Activated T-helper 2 cell treated with anti-CD3 and anti-CD28 coated beads, Interferon-gamma antibody, Interleukin-2, Interleukin-4, amounts not matched to agents 10 μg/mL and 5 μg/mL and 100 μg/mL, durations not matched to agents 14 hours and 24 hours and 36 hours (primary cell): Measurements from ENCODE around the gene SLIT3. TPM values are rescaled to one million over a fixed set of nuclear protein-coding genes. Genes with fewer than 3 reads are reported as not detected.

Experiments
- DNase-seq: peaks from one replicate; pipeline ENCODE4 v3.0.0; 2021; ENCODE audit warnings: low spot score
- H3K27ac Mint-ChIP-seq: one replicate; pipeline ENCODE4 v1.8.0; 2021; ENCODE audit warnings: mixed read lengths
- H3K27me3 Mint-ChIP-seq: one replicate; pipeline ENCODE4 v1.8.0; 2021; ENCODE audit warnings: low read depth, mixed read lengths
- H3K36me3 Mint-ChIP-seq: one replicate; pipeline ENCODE4 v1.8.0; 2021; ENCODE audit warnings: low read depth, mixed read lengths
- H3K4me1 Mint-ChIP-seq: one replicate; pipeline ENCODE4 v1.8.0; 2021; ENCODE audit warnings: low read depth, mixed read lengths
- H3K4me3 Mint-ChIP-seq: one replicate; pipeline ENCODE4 v1.8.0; 2021; ENCODE audit warnings: low read depth, mild to moderate bottlenecking, moderate library complexity, mixed read lengths
- H3K9me3 Mint-ChIP-seq: one replicate; pipeline ENCODE4 v1.8.0; 2021; ENCODE audit warnings: mixed read lengths
- intact Hi-C: fragments of 100-400 bp; cut with micrococcal nuclease; formaldehyde crosslinking; loops from one replicate; pipeline ENCODE4 v1.15.1; 2023
- total RNA-seq: library from RNA; stranded (reverse); gene quantifications from 2 replicates; pipeline ENCODE4 v1.2.3, GENCODE V29; 2022

SLIT3 gene
- total RNA-seq, 1 donor from 2014 or later: 9.5 TPM

DNA sequence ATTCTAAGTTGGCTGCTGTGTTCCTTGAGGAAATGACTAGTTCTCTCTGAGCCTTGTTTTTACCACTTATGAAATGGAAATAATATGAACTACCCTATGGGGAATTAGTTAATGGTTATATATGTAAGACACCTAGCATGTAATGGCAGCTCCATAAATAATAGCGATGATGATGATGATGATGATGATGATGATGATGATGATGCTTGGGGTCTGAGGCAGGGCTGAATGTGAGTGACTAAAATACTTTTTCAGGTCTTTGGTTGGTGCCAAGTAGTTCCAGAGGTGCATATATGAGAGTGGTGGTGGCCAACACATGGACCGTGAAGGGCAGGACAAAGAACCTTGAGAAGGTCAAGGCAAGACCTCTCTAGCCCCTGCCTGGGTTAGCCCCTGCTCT lies 598.4 kb downstream of the SLIT3 start:
- Mint-ChIP-seq H3K4me1 (peaks cover 3% of the 10 kb centered on the region), H3K27ac (no peak overlapping the region), H3K9me3 (no peaks in the 10 kb centered on the region), H3K27me3 (no peaks in the 10 kb centered on the region), H3K4me3 (no peak overlapping the region), H3K36me3 (no peaks in the 10 kb centered on the region)
- no peak for DNase-seq
- intact Hi-C loops: no loop called here

DNA sequence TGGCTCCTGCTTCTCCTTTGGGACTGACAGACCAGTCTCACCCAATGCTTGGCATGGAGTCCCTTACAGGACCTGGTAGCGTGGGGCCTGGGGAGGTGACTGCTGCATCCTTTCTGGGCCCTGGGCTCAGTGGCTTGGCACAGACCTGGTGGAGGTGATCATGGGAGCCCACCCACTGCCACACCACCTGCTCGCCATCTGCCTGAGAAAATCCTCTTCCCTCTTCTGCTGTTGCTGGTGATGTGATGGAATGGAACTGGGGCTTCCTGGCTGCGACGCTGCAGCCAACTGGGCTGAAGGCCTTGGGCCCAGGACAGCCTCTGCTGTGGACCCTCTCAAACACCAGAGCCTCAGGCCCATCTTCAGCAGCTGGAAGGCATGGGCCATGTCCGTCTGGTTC lies 599.3 kb downstream of the SLIT3 start:
- no peak overlapping the region for H3K27ac Mint-ChIP-seq
- H3K27me3 Mint-ChIP-seq: no peaks in the 10 kb centered on the region
- no peak for DNase-seq
- H3K4me1 Mint-ChIP-seq: peaks cover 3% of the 10 kb centered on the region
- no peaks in the 10 kb centered on the region for H3K9me3 Mint-ChIP-seq
- H3K4me3 Mint-ChIP-seq: no peak overlapping the region
- no peaks in the 10 kb centered on the region for H3K36me3 Mint-ChIP-seq
- intact Hi-C loops: no loop called here

DNA sequence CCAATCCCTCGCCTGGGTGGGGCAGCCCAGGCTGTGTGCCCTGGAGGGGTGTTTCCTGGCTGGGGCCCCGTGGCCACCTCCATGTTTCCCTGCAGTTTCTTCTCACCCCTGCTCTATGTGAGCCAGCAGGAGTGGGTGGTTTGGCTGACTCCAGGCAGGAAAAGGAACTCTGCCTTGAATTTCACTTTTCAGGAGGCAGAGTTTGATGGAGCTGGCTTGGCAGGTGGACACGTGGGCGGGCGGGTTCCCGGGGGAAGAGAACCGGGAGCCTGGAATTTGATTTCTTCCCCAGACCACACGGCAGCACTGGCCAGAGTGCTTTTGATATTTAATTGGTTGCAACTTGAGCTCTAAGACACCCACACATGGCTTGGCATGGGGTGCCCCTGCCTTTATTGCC lies 601.9 kb downstream of the SLIT3 start:
- no peak overlapping the region for H3K27ac Mint-ChIP-seq
- H3K4me1 Mint-ChIP-seq: peaks cover 3% of the 10 kb centered on the region
- no peaks in the 10 kb centered on the region for H3K27me3 Mint-ChIP-seq
- intact Hi-C loops: no loop called here
- H3K36me3 Mint-ChIP-seq: no peaks in the 10 kb centered on the region
- H3K9me3 Mint-ChIP-seq: no peaks in the 10 kb centered on the region
- H3K4me3 Mint-ChIP-seq: no peak overlapping the region
- DNase-seq: no peak

DNA sequence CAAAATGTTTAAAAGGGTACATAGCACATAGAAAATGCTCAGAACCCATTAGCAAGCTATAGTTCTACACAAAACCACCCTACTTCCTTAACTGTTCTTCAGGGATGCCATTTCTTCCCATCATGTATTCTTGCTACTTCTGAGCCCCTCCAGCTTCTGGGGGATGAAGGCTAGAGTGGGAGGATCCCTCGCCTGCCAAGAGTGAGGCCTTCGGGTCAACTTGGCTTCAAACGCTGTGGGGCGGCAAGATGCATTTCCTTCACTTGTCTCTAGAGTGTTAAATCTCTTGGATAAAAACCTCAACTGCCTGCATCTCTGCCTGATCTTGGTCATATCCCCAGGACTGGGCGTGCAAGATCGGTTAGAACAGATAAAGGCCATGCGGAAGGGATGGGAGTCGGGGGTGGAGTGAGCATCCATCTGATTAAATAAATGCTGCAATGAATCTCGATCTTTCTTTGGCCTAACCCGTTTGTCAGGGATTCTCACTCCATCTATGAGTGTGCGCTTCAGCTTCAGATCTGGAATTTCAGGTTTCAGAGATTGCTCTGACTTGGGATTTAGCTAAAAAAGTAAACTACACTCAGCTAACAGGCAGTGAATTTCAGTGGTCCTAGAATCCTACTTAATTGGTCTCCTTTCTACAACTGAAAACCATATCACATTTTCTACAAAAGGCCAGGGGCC lies 603.8 kb downstream of the SLIT3 start:
- Mint-ChIP-seq H3K27ac (no peak overlapping the region), H3K27me3 (no peaks in the 10 kb centered on the region), H3K4me1 (peaks cover 3% of the 10 kb centered on the region), H3K36me3 (no peaks in the 10 kb centered on the region), H3K4me3 (no peak overlapping the region), H3K9me3 (no peaks in the 10 kb centered on the region)
- intact Hi-C loops: no loop called here
- DNase-seq: no peak

DNA sequence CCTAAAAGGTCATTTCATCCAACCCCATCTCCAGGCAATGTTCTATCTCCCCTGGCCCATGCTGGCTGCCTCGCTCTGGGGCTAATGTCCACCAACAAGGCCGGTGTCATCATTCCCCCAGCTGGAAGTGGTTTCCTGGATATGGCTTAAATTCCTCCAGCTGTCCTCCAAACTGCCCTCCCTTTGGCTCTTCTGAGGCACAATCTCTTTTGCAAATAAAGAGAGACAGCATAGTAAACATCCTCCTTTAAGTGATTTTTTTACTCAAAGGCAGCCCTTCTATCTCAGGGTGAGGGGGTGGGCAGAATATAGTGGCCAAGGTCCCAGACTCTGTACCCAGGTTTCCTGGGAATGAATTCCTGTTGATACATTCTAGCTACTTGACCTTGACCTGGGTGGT lies 604.3 kb downstream of the SLIT3 start:
- H3K4me1 Mint-ChIP-seq: peaks cover 3% of the 10 kb centered on the region
- no peak for DNase-seq
- intact Hi-C loops: no loop called here
- H3K27me3 Mint-ChIP-seq: no peaks in the 10 kb centered on the region
- H3K4me3 Mint-ChIP-seq: no peak overlapping the region
- no peak overlapping the region for H3K27ac Mint-ChIP-seq
- no peaks in the 10 kb centered on the region for H3K36me3 Mint-ChIP-seq
- H3K9me3 Mint-ChIP-seq: no peaks in the 10 kb centered on the region

DNA sequence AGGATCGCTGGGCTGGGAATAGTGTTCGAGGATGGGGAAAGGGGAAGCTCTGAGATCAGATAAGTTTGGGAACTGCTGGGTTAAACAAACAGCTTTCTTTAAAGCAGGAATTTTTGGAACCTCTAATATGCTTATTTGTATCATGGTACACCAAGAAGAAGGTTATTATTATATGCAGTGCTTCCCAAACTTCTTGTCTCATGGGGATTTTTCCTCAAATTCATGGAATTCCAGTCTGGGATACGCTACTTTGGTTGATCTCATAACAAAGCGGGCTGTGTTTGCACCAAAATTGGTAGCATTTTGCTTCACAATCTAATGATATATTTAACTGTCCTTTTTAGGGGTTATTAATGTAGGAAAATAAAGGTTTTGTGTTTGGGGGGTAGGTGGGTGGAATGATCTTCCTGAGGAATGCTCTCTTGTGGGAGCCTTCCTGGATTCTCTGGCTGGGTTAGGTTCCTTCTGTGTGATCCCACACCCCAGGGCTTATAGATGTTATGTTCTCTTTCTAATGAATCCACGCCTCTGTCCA lies 605.6 kb downstream of the SLIT3 start:
- Mint-ChIP-seq H3K27me3 (no peaks in the 10 kb centered on the region), H3K4me1 (peaks cover 3% of the 10 kb centered on the region), H3K36me3 (no peaks in the 10 kb centered on the region), H3K4me3 (no peak overlapping the region), H3K27ac (no peak overlapping the region), H3K9me3 (no peaks in the 10 kb centered on the region)
- no peak for DNase-seq
- intact Hi-C loops: no loop called here

DNA sequence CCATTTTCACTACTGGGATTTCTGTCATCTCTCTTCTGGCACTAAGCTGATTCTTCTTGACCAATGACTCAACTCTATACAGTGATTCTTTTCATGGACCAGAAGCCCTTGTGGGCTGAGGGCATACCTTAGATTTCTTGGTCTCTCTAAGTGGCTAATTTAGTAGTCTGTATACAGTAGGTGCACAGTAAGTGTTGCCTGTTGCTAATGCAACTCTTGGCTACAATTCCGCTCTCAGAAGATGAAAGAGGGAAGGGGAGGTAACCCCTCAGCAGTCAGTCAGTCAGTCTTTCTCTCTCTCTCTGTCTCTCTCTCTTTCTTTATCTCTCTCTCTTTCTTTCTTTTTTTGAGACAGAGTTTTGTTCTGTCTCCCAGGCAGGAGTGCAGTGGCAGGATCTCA lies 606.6 kb downstream of the SLIT3 start:
- no peak for DNase-seq
- Mint-ChIP-seq H3K36me3 (no peaks in the 10 kb centered on the region), H3K9me3 (no peaks in the 10 kb centered on the region), H3K4me3 (no peak overlapping the region), H3K4me1 (peaks cover 3% of the 10 kb centered on the region), H3K27me3 (no peaks in the 10 kb centered on the region), H3K27ac (no peak overlapping the region)
- intact Hi-C loops: no loop called here

DNA sequence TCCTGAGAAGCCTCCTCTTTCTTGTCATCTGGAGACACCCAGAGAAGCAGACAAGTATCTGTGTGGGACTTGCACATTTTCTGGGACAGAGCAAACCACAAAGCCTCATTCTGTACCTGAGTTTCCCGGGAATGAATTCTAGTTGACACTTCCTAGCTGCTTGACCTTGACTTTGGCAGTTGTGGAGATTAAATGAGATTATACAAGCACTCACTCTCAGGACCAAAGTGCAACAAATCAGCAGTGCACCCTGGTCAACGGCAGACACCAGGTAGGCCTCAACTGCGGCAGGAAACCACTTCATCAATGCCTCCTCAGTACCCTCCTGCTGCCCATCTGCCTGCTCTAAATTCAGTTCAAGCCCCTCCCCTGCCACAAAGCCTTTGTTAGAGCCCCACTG lies 607.1 kb downstream of the SLIT3 start:
- H3K4me3 Mint-ChIP-seq: no peak overlapping the region

DNA sequence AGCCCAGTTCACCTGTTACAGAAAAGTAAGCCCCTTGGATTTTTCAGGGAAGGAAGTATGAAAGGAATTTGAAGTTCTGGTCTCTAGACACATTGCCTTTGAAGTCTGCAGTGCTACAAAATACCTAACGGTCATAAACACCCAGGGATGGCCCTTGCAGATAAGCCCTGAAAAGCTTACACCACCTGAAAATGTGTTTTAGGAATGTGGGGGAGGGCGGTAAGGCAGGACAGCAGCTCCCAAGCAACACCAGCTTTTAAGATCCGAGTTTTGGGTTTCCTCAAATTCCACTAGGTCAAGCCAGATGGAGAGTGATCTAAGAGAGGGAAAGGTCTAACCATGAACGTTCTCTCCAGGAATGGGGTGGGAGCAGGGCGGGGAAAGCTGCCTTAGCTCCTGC lies 607.6 kb downstream of the SLIT3 start:
- intact Hi-C loops: no loop called here
- H3K4me1 Mint-ChIP-seq: peaks cover 3% of the 10 kb centered on the region
- H3K27me3 Mint-ChIP-seq: no peaks in the 10 kb centered on the region
- H3K4me3 Mint-ChIP-seq: no peak overlapping the region
- H3K36me3 Mint-ChIP-seq: no peaks in the 10 kb centered on the region
- no peak overlapping the region for H3K27ac Mint-ChIP-seq
- H3K9me3 Mint-ChIP-seq: no peaks in the 10 kb centered on the region
- no peak for DNase-seq

More for the DNA sequence above, 607.1 kb downstream of the SLIT3 start:
- Mint-ChIP-seq H3K27me3 (no peaks in the 10 kb centered on the region), H3K9me3 (no peaks in the 10 kb centered on the region), H3K36me3 (no peaks in the 10 kb centered on the region), H3K4me1 (peaks cover 3% of the 10 kb centered on the region), H3K27ac (no peak overlapping the region)
- no peak for DNase-seq
- intact Hi-C loops: no loop called here

DNA sequence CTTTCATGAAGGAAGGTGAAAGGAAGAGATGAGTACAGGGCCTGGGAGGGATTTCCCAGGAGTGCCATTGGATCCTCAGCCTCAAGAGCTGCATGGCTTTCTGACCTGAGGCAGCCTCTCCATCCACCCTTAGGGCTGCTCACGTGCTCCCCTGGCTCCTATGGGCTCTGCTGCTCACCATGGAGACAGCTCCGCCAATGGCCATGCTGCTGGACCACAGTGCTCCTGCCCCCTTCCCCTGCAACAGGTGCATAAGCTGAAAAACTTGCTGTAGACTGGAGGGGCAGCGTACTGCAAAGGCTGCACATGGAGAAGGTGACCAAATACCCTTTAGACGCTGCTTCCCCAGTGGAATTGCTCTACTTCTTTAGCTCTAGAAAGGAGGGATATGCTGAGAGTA lies 609.0 kb downstream of the SLIT3 start:
- no peak overlapping the region for H3K27ac Mint-ChIP-seq
- H3K4me3 Mint-ChIP-seq: no peak overlapping the region
- no peaks in the 10 kb centered on the region for H3K36me3 Mint-ChIP-seq
- no peaks in the 10 kb centered on the region for H3K4me1 Mint-ChIP-seq
- H3K9me3 Mint-ChIP-seq: no peaks in the 10 kb centered on the region
- no peaks in the 10 kb centered on the region for H3K27me3 Mint-ChIP-seq
- intact Hi-C loops: no loop called here
- no peak for DNase-seq

DNA sequence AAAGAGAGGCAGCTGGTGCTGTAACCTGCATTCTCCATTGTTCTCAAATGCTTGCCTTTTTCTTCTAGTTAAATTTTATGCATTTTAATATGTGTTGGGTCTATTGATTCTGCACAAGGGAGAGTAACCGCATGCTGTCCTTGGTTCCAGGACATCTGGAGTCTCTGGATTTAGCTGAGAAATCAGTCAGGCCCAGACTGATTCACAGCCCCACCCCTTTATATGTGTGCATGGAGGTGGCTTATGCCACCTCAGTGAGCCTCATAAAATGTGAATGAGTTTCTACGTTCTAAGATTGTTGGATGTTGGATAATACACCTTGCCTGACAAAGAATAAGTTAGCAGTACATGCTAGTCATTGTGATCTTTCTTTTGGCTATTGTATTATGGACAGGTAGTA lies 611.7 kb downstream of the SLIT3 start:
- Mint-ChIP-seq H3K4me3 (no peak overlapping the region), H3K27ac (no peak overlapping the region), H3K4me1 (no peaks in the 10 kb centered on the region), H3K27me3 (no peaks in the 10 kb centered on the region), H3K36me3 (no peaks in the 10 kb centered on the region), H3K9me3 (no peaks in the 10 kb centered on the region)
- no peak for DNase-seq
- intact Hi-C loops: loop anchor here (10.0 kb wide), 1 partner anchor 116 kb away; no protein-coding TSS in a partner anchor

DNA sequence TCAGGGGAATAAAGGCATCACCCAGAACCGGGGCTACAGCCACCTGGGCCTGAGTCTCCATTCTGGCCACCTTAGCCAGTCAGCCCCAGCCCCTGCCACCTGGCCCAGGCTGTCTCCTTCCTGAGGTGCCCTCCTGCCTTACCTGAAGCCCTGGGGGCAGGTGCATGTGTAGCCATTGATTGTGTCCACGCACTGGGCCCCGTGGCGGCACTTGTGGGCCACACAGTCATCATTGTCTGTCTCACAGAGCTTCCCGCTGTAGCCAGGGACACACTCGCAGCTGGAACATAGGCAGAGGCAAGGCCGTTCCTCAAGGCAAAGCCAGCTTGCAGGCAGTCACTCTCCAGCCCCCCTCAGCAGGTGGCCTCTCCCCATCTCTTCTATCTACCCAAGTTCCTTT lies 614.1 kb downstream of the SLIT3 start:
- Mint-ChIP-seq H3K36me3 (no peaks in the 10 kb centered on the region), H3K27ac (no peak overlapping the region), H3K9me3 (no peaks in the 10 kb centered on the region), H3K27me3 (no peaks in the 10 kb centered on the region), H3K4me3 (no peak overlapping the region), H3K4me1 (peaks cover 13% of the 10 kb centered on the region)
- intact Hi-C loops: loop anchor here (10.0 kb wide), 1 partner anchor 118 kb away; no protein-coding TSS in a partner anchor
- no peak for DNase-seq

DNA sequence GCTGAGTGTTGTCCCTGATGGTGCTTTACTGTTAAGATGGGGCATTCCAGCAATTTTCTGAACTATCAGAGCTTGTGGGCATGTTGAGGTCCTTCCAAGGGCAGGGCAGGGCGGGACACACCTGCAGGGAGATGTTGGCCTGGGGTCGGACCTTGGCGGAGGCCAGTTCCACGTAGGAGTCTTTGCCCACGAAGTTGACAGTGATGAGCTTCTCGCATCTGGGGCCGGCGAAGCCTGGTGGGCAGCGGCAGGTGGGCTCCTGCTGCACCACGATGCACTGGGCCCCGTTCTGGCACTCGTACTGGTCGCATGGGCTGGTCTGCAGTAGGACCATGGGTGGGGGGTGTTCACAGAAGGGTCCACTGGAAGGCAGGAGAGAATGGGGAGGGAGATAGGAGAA lies 615.4 kb downstream of the SLIT3 start:
- Mint-ChIP-seq H3K9me3 (no peaks in the 10 kb centered on the region), H3K27me3 (no peaks in the 10 kb centered on the region), H3K4me3 (no peak overlapping the region), H3K4me1 (peaks cover 21% of the 10 kb centered on the region), H3K27ac (no peak overlapping the region), H3K36me3 (no peaks in the 10 kb centered on the region)
- no peak for DNase-seq
- intact Hi-C loops: loop anchor here (10.0 kb wide), 1 partner anchor 119 kb away; no protein-coding TSS in a partner anchor
